Endodermal cell (in vitro differentiated cells): ENCODE measurements around the gene AKAP6. TPM values are rescaled to one million over a fixed set of nuclear protein-coding genes. Genes with fewer than 3 reads are reported as not detected.

Experiments
- DNase-seq: peaks from one replicate; pipeline ENCODE4 v3.0.0-alpha.2; 2017
- H3K27ac ChIP-seq: 2 replicates; pipeline ENCODE4 v1.5.1; 2013; ENCODE audit warnings: mild to moderate bottlenecking, low read depth, low read length, moderate library complexity
- H3K27me3 ChIP-seq: 2 replicates; pipeline ENCODE4 v1.6.1; 2013; ENCODE audit warnings: mild to moderate bottlenecking, low read length, moderate library complexity; ENCODE audit not compliant: insufficient read depth, control insufficient read depth, poor library complexity, severe bottlenecking
- H3K36me3 ChIP-seq: 2 replicates; pipeline ENCODE4 v1.7.0; 2013; ENCODE audit warnings: mild to moderate bottlenecking, low read length, moderate library complexity; ENCODE audit not compliant: control insufficient read depth, insufficient read depth
- H3K4me1 ChIP-seq: one replicate; pipeline ENCODE4 v1.7.0; 2013; ENCODE audit warnings: low read length; ENCODE audit not compliant: control insufficient read depth, insufficient read depth
- H3K4me3 ChIP-seq: 2 replicates; pipeline ENCODE4 v1.5.1; 2013; ENCODE audit warnings: mild to moderate bottlenecking, low read length, moderate library complexity
- H3K9ac ChIP-seq: 2 replicates; pipeline ENCODE4 v1.6.1; 2013; ENCODE audit warnings: mild to moderate bottlenecking, low read length, moderate library complexity; ENCODE audit not compliant: poor library complexity, severe bottlenecking; ENCODE audit errors: extremely low read depth
- H3K9me3 ChIP-seq: 2 replicates; pipeline ENCODE4 v1.6.1; 2013; ENCODE audit warnings: mild to moderate bottlenecking, low read length, moderate library complexity; ENCODE audit not compliant: control insufficient read depth
- H3K27ac Mint-ChIP-seq: 2 replicates; pipeline ENCODE4 v1.8.0; 2020; ENCODE audit warnings: mixed read lengths
- H3K27me3 Mint-ChIP-seq: 2 replicates; pipeline ENCODE4 v1.8.0; 2021; ENCODE audit warnings: mild to moderate bottlenecking, mixed read lengths; ENCODE audit not compliant: insufficient read depth
- H3K36me3 Mint-ChIP-seq: 2 replicates; pipeline ENCODE4 v1.8.0; 2020; ENCODE audit warnings: low read depth, mixed read lengths
- H3K4me1 Mint-ChIP-seq: 2 replicates; pipeline ENCODE4 v1.8.0; 2020; ENCODE audit warnings: mixed read lengths
- H3K4me3 Mint-ChIP-seq: 2 replicates; pipeline ENCODE4 v1.8.0; 2020; ENCODE audit warnings: mild to moderate bottlenecking, moderate library complexity, mixed read lengths
- H3K9me3 Mint-ChIP-seq: 2 replicates; pipeline ENCODE4 v1.8.0; 2020; ENCODE audit warnings: mild to moderate bottlenecking, mixed read lengths
- WGBS, 2 experiments: methylation state at CpG; one replicate each; pipeline versions ENCODE4 v1.1.5 to v1.1.7; 2013; ENCODE audit warnings: missing lambda C conversion rate in 2 of 2, mixed read lengths in 1 of 2; ENCODE audit not compliant: insufficient coverage in 1 of 2, insufficient read length in 1 of 2; 5-methylcytosine and 5-hydroxymethylcytosine counted together
- total RNA-seq, 2 donors: library from RNA; stranded (reverse); fragmentation: NEBNext Ultra II Directional in 1 of 2; extraction: Animal tissue kit (Norgen Biotek cat#: 25700) in 1 of 2; gene quantifications; 2 replicates in 1 of 2; 3 replicates in 1 of 2; pipeline ENCODE4 v1.2.1, GENCODE V29; 2021
- TF ChIP-seq, protein P1 (sequence below): fragments of 200-600 bp; sonication (generic); conservative IDR thresholded peaks from 2 replicates; pipeline ENCODE4 v1.5.0; 2021; ENCODE audit warnings: antibody characterized with exemption, mild to moderate bottlenecking

The AKAP6 gene
- total RNA-seq, 2 donors from 2014 or later: 4.3 to 5.0 TPM

- TF ChIP-seq, protein P1, sequence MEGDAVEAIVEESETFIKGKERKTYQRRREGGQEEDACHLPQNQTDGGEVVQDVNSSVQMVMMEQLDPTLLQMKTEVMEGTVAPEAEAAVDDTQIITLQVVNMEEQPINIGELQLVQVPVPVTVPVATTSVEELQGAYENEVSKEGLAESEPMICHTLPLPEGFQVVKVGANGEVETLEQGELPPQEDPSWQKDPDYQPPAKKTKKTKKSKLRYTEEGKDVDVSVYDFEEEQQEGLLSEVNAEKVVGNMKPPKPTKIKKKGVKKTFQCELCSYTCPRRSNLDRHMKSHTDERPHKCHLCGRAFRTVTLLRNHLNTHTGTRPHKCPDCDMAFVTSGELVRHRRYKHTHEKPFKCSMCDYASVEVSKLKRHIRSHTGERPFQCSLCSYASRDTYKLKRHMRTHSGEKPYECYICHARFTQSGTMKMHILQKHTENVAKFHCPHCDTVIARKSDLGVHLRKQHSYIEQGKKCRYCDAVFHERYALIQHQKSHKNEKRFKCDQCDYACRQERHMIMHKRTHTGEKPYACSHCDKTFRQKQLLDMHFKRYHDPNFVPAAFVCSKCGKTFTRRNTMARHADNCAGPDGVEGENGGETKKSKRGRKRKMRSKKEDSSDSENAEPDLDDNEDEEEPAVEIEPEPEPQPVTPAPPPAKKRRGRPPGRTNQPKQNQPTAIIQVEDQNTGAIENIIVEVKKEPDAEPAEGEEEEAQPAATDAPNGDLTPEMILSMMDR: no peak
- WGBS, 2 experiments: 95 to 100% methylated on average over 1 to 2 of the region's 2 CpGs
- no peaks in the 10 kb centered on the region for H3K9me3 Mint-ChIP-seq
- H3K9ac ChIP-seq: no peak overlapping the region
- no peak overlapping the region for H3K4me3 ChIP-seq
- H3K36me3 ChIP-seq: no peaks in the 10 kb centered on the region
- H3K27ac Mint-ChIP-seq: no peak overlapping the region
- no peaks in the 10 kb centered on the region for H3K4me1 Mint-ChIP-seq
- H3K27me3 ChIP-seq: no peaks in the 10 kb centered on the region
- no peak overlapping the region for H3K4me3 Mint-ChIP-seq
- H3K27me3 Mint-ChIP-seq: peaks cover 1% of the 10 kb centered on the region
- H3K27ac ChIP-seq: no peak overlapping the region
- no peaks in the 10 kb centered on the region for H3K9me3 ChIP-seq
- no peak for DNase-seq
- H3K4me1 ChIP-seq: no peaks in the 10 kb centered on the region
- H3K36me3 Mint-ChIP-seq: no peaks in the 10 kb centered on the region
These were observed 202.9 kb downstream of the AKAP6 start for GRCh38 chr14:32531942-32532515.

- Histone ChIP-seq H3K4me3 (no peak overlapping the region), H3K27me3 (no peaks in the 10 kb centered on the region), H3K27ac (no peak overlapping the region), H3K9ac (no peak overlapping the region), H3K4me1 (no peaks in the 10 kb centered on the region), H3K9me3 (no peaks in the 10 kb centered on the region), H3K36me3 (no peaks in the 10 kb centered on the region)
- 79 to 88% methylated on average over 2 to 3 of the region's 3 CpGs for WGBS, 2 experiments
- Mint-ChIP-seq H3K4me1 (no peaks in the 10 kb centered on the region), H3K9me3 (no peaks in the 10 kb centered on the region), H3K36me3 (no peaks in the 10 kb centered on the region), H3K27me3 (peaks cover 1% of the 10 kb centered on the region), H3K4me3 (no peak overlapping the region), H3K27ac (no peak overlapping the region)
- TF ChIP-seq, protein P1: no peak
- no peak for DNase-seq
These were observed 205.0 kb downstream of the AKAP6 start for GRCh38 chr14:32534145-32534544.

DNA sequence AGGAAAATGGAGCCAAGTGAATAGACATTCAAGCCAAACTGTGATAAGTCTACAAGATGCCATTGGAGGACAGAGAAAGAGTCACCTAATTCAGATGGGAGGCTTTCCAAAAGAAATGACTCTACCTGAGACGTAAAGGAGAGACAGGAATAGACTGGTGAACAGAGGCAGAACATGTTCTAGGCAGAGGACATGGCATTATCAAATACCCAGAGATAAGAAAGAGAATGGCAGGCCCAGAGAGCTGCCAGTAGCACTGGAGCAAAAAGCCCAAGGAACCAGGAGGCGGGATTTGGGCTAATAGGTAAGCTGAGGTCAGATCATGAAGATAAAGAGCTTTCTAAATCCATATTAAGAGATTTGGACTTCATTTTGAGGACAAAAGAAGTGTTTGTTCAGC, 207.1 kb downstream of the AKAP6 start:
- Mint-ChIP-seq H3K27me3 (peaks cover 1% of the 10 kb centered on the region), H3K4me3 (no peak overlapping the region), H3K27ac (no peak overlapping the region), H3K36me3 (no peaks in the 10 kb centered on the region), H3K9me3 (no peaks in the 10 kb centered on the region), H3K4me1 (no peaks in the 10 kb centered on the region)
- Histone ChIP-seq H3K9me3 (no peaks in the 10 kb centered on the region), H3K9ac (no peak overlapping the region), H3K4me1 (no peaks in the 10 kb centered on the region), H3K27me3 (no peaks in the 10 kb centered on the region), H3K36me3 (no peaks in the 10 kb centered on the region), H3K27ac (no peak overlapping the region), H3K4me3 (no peak overlapping the region)
- WGBS, 2 experiments: 90 to 100% methylated on average over 1 to 2 of the region's 2 CpGs
- DNase-seq: no peak
- TF ChIP-seq, protein P1: no peak
